ENCODE measurements around the gene MTOR.

MTOR gene

GRCh38 chr1:11293856-11294255 is 31.5 kb upstream of the MTOR start:
- no peak for DNase-seq
- H3K36me3 ChIP-seq, result peaks cover 18 to 62% (median 54%) of the 10 kb centered on the region in 3 donors
- no peak for TF ChIP-seq CTCF (IDR thresholded peaks at IDR 0.05)
- no peaks in the 10 kb centered on the region for H3K9me3 ChIP-seq
- no peaks in the 10 kb centered on the region for H3K27me3 ChIP-seq
- no peak overlapping the region for H3K27ac ChIP-seq
- intact Hi-C loops (cut with DNase I; ENCODE audit: low total_unique reads), result no loop called here
- no peak overlapping the region for H3K4me3 ChIP-seq
- H3K4me1 ChIP-seq, result no peaks in the 10 kb centered on the region

- no peak for DNase-seq
- no peaks in the 10 kb centered on the region for H3K9me3 ChIP-seq
- no peak overlapping the region for H3K4me3 ChIP-seq
- H3K27me3 ChIP-seq, result no peaks in the 10 kb centered on the region
- H3K4me1 ChIP-seq, result no peaks in the 10 kb centered on the region
- H3K27ac ChIP-seq, result no peak overlapping the region
- TF ChIP-seq CTCF (IDR thresholded peaks at IDR 0.05), result no peak
- intact Hi-C loops (cut with DNase I; ENCODE audit: low total_unique reads), result no loop called here
- H3K36me3 ChIP-seq, result peaks cover 19 to 81% (median 48%) of the 10 kb centered on the region in 3 donors
Observed at GRCh38 chr1:11291049-11291448, 28.7 kb upstream of the MTOR start.

GRCh38 chr1:11289064-11289463 is 26.7 kb upstream of the MTOR start:
- Histone ChIP-seq H3K9me3 (no peaks in the 10 kb centered on the region), H3K36me3 (peaks cover 7 to 69% (median 37%) of the 10 kb centered on the region in 3 donors), H3K27me3 (no peaks in the 10 kb centered on the region), H3K4me1 (no peaks in the 10 kb centered on the region), H3K4me3 (no peak overlapping the region), H3K27ac (no peak overlapping the region)
- TF ChIP-seq CTCF (IDR thresholded peaks at IDR 0.05), result no peak
- no peak for DNase-seq
- intact Hi-C loops (cut with DNase I; ENCODE audit: low total_unique reads), result no loop called here

- no peak for TF ChIP-seq CTCF (IDR thresholded peaks at IDR 0.05)
- H3K36me3 ChIP-seq, result peaks cover 13 to 58% (median 35%) of the 10 kb centered on the region in 3 donors
- H3K4me3 ChIP-seq, result no peak overlapping the region
- intact Hi-C loops (cut with DNase I; ENCODE audit: low total_unique reads), result no loop called here
- no peak for DNase-seq
- H3K27ac ChIP-seq, result no peak overlapping the region
- peaks cover 0 to 10% (median 3%) of the 10 kb centered on the region in 4 donors for H3K4me1 ChIP-seq
- no peaks in the 10 kb centered on the region for H3K9me3 ChIP-seq
- H3K27me3 ChIP-seq, result no peaks in the 10 kb centered on the region
Observed at GRCh38 chr1:11286735-11287410, 24.5 kb upstream of the MTOR start.

- TF ChIP-seq CTCF (IDR thresholded peaks at IDR 0.05), result no peak
- Histone ChIP-seq H3K36me3 (peaks cover 13 to 54% (median 35%) of the 10 kb centered on the region in 3 donors), H3K4me3 (no peak overlapping the region), H3K27ac (no peak overlapping the region), H3K27me3 (no peaks in the 10 kb centered on the region), H3K4me1 (peaks cover 0 to 17% (median 9%) of the 10 kb centered on the region in 4 donors), H3K9me3 (no peaks in the 10 kb centered on the region)
- DNase-seq, result no peak
- intact Hi-C loops (cut with DNase I; ENCODE audit: low total_unique reads), result no loop called here
Observed at GRCh38 chr1:11285883-11286734, 23.8 kb upstream of the MTOR start.
